GM12873 (cell line): ENCODE results near the gene USP53.

Source experiments
- TF ChIP-seq, protein P1 (sequence below): IDR thresholded peaks from 2 replicates; pipeline ENCODE4 v1.5.1; 2012; ENCODE audit warnings: low read depth, mild to moderate bottlenecking, moderate library complexity, low read length, control low read depth; ENCODE audit not compliant: insufficient read depth; ENCODE audit errors: missing control alignments

The USP53 gene

DNA sequence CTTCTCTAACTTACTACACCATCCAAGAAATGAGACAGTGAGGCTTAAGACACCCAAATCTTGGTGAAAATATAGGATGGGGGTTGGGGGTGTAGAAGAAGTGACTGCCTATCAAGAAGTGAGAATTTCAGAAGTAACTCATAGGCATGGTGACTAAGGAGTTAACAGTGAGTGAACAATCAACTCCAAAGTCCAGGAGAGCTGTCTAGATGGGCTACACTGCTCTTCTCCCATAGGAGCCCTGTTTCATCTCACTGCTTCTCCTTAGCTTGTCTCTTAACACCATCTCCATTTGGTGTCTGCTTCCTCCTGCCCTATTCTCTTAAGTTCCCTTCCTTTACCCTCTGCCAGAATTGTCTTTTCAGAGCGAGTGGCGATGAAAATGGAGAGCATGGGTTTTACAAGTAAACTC, 86.8 kb downstream of the USP53 start:
- TF ChIP-seq, protein P1, sequence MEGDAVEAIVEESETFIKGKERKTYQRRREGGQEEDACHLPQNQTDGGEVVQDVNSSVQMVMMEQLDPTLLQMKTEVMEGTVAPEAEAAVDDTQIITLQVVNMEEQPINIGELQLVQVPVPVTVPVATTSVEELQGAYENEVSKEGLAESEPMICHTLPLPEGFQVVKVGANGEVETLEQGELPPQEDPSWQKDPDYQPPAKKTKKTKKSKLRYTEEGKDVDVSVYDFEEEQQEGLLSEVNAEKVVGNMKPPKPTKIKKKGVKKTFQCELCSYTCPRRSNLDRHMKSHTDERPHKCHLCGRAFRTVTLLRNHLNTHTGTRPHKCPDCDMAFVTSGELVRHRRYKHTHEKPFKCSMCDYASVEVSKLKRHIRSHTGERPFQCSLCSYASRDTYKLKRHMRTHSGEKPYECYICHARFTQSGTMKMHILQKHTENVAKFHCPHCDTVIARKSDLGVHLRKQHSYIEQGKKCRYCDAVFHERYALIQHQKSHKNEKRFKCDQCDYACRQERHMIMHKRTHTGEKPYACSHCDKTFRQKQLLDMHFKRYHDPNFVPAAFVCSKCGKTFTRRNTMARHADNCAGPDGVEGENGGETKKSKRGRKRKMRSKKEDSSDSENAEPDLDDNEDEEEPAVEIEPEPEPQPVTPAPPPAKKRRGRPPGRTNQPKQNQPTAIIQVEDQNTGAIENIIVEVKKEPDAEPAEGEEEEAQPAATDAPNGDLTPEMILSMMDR = no peak

DNA sequence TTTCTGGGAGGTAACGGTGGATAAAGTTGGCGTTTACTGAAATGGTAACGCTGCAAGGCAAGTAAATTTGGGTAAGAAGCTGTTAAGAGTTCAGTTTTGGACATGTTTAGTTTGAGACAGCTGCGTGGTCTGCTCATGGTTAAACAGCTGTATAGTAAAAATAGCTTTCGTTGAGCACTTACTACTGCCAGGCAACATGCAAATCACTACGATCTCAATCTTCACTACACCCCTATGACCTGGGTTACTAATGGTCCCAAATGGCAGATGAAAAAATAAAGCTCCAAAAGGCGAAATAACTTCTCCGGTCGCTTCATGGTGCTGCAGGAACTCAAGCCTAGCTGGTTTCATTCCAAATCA, 87.2 kb downstream of the USP53 start:
- TF ChIP-seq, protein P1 = no peak

DNA sequence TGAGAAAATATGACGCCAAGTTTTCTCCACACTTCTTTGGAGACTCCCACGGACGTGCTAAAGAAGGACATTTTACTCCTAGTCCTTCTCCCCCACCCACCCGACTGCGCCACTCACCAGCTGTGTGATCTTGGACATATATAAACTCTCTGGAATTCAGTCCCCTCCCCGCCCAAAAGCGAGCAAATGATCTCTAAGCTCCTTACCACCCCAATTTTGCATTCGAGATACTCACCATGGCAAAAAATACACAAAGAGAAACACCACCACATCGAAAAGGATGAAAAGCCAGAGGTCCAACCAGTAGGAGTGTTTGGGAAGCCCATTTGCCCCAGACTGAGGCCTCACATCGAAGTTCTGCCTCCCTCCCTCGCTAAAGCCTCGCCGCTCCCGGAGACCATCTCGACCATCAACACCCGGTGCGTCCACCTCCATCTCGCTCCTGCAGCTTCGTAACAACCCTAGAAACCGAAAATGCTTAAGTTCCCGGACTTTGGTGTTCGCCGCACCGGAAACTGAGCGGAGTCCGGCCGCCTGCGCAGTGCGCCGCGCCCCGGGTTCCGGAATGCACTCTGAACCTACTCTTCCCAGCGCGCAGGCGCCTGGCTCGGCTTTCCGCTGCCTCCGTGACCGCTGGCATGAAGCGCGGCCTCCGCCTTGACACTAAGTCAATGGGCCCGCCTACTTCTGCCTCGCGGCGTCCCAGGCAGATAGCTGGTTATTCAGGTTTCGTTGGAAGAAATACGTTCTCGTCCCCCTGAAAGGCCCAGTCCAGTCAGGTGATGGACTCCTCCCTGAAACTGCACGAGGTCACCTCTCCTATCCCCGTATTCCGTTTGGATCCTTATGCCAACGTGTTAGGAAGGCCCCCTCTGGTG, 87.8 kb downstream of the USP53 start:
- TF ChIP-seq, protein P1 = peak; percentile 37

DNA sequence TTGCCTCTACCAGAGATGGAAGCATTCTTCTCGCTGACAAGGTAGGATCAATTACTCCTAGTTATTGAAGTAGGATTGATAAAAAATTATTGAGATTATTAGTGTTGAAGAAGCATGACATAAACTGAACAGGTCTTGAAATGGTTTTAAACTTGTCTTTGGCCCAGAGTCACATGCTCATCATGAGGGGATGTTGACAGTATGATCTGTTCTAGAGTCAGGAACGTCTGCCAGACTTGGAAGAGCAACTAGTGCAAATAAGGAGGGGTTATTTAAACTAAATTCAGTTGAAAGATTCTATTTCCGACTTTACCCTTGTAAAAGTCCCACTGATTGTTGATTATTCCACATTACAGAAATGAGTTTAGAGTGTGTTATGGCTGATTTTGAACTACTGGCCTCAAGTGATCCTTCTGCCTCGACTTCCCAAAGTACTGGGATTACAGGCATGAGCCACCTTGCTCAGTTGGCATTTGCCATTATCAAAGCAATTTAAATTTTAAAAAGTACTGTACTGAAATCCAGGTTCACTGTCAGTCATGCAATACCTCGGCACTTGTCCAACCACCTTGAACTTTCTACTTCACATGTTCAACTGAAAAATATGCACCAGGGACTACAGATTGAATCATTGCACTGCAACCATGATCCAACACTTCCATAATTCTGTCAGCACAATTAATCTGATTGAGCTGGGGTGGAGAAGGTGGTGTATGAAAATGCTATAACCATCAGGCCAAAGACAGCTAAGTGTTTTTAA, 89.7 kb downstream of the USP53 start:
- TF ChIP-seq, protein P1 = no peak

DNA sequence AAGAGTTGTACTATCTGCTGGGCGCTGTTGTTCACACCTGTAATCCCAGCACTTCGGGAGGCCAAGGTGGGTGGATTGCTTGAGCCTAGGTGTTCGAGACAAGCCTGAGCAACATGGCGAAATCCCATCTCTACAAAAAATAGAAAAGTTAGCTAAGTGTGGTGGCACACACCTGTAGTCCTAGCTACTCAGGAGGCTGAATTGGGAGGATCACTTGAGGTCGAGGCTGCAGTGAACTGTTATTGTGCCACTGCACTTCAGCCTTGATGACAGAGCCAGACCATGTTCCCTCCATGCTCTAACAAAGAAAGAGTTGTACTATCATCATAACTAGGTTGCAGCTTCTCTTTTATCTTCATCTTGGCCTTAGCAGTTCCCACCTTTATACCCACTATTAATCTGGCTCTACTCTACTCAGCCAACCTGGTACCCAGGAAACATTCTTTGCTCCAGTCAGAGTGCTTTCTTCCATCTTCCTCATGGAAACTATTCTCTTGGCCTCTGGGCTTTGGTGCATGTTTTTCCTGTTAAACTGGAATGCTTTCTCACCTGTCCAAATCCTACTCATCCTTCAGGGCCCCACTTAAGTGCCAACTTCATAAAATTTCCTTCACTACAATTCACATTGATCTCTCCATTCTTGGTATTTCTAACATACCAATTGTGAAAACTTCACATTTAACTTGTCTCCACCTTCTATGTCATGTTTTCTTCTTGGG, 91.2 kb downstream of the USP53 start:
- TF ChIP-seq, protein P1 = no peak

DNA sequence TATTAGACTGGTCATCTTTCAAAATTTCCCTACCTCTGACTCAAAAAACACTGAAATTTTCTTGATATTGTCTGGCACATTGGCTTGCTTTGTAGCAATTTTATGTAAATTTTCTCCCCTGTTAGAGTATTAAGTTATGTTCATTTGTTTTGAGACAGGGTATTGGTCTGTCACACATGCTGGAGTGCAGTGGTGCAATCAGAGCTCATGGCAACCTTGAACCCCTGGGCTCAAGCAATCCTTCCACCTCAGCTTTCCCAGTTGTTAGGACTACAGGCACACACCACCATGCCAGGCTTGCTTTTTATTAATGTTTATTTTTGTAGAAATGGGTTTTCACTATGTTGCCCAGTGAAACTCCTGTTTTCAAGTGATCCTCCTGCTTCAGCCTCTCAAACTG, 91.9 kb downstream of the USP53 start:
- TF ChIP-seq, protein P1 = no peak

DNA sequence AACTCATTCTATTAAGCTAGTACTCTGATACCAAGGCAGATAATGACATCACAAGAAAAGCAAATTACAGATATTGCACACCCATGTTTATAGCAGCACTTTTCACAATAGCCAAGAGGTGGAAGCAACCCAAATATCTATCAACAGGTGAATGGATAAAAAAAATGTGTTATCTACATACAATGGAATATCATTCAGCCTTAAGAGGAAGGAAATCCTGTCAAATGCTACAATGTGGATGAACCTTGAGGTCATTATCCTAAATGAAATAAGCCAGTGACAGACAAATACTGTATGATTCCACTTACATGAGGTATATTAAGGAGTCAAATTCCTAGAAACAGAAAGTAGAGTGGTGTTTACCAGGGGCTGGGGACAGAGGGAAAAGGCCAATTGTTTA, 95.1 kb downstream of the USP53 start:
- TF ChIP-seq, protein P1 = no peak
